ENCODE data around the gene SDE2.

DNA sequence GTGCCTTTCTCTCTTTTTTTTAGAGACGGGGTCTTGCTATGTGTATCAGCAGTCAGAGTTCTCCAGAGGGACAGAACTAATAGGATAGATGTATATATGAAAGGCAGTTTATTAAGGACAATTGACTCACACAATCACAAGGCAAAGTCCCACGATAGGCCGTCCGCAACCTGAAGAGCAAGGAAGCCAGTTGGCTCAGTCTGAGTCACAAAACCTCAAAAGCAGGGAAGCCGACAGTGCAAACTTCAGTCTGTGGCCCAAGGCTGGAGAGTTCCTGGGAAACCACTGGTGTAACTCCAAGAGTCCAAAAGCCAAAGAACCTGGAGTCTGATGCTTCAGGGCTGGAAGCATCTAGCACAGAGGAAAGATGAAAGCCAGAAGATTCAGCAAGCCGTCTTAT lies 47.1 kb upstream of the SDE2 start:
- no peak for TF ChIP-seq SP2 (IDR thresholded peaks at IDR 0.05; ENCODE audit: low read length)
- TF ChIP-seq, protein P1, sequence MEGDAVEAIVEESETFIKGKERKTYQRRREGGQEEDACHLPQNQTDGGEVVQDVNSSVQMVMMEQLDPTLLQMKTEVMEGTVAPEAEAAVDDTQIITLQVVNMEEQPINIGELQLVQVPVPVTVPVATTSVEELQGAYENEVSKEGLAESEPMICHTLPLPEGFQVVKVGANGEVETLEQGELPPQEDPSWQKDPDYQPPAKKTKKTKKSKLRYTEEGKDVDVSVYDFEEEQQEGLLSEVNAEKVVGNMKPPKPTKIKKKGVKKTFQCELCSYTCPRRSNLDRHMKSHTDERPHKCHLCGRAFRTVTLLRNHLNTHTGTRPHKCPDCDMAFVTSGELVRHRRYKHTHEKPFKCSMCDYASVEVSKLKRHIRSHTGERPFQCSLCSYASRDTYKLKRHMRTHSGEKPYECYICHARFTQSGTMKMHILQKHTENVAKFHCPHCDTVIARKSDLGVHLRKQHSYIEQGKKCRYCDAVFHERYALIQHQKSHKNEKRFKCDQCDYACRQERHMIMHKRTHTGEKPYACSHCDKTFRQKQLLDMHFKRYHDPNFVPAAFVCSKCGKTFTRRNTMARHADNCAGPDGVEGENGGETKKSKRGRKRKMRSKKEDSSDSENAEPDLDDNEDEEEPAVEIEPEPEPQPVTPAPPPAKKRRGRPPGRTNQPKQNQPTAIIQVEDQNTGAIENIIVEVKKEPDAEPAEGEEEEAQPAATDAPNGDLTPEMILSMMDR (IDR thresholded peaks at IDR 0.05; ENCODE audit: control extremely low read depth in 1 of 3, insufficient read depth in 1 of 3, low read depth in 1 of 3, low read length in 3 of 3) = no peak
- TF ChIP-seq, protein P2, sequence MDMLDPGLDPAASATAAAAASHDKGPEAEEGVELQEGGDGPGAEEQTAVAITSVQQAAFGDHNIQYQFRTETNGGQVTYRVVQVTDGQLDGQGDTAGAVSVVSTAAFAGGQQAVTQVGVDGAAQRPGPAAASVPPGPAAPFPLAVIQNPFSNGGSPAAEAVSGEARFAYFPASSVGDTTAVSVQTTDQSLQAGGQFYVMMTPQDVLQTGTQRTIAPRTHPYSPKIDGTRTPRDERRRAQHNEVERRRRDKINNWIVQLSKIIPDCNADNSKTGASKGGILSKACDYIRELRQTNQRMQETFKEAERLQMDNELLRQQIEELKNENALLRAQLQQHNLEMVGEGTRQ (IDR thresholded peaks at IDR 0.05; ENCODE audit: low read length) = no peak
- no peak for TF ChIP-seq MAFK (IDR thresholded peaks at IDR 0.05; ENCODE audit: low read depth, low read length)
- TF ChIP-seq CEBPB (IDR thresholded peaks at IDR 0.05; ENCODE audit: low read depth, low read length) = no peak
- no peak for TF ChIP-seq SP4 (IDR thresholded peaks at IDR 0.05; ENCODE audit: low read length)
- no peak for TF ChIP-seq SIX5 (IDR thresholded peaks at IDR 0.05; ENCODE audit: low read depth, low read length)
- TF ChIP-seq POLR2A (IDR thresholded peaks at IDR 0.05; ENCODE audit: control extremely low read depth in 1 of 2, low read depth in 2 of 2, low read length in 2 of 2) = no peak
- TF ChIP-seq CBX5 (IDR thresholded peaks at IDR 0.05; ENCODE audit: low read depth, low read length) = no peak

Data from H1 (cell line).